HEK293 (cell line): ENCODE measurements around the gene C3orf49.

Experiments
- CTCF ChIP-seq: fragments of 450-650 bp; formaldehyde crosslinking; IDR thresholded peaks from 2 replicates; pipeline ENCODE4 v1.5.1; 2016; ENCODE audit warnings: missing biosample characterization, missing genetic modification characterization
- GLI4 ChIP-seq: fragments of 450-650 bp; formaldehyde crosslinking; IDR thresholded peaks from 2 replicates; pipeline ENCODE4 v1.5.1; 2016; ENCODE audit warnings: missing biosample characterization, missing genetic modification characterization
- PRDM10 ChIP-seq: fragments of 450-650 bp; formaldehyde crosslinking; IDR thresholded peaks from 2 replicates; pipeline ENCODE4 v1.5.1; 2016; ENCODE audit warnings: missing biosample characterization, missing genetic modification characterization
- ZNF10 ChIP-seq: fragments of 450-650 bp; formaldehyde crosslinking; IDR thresholded peaks from 2 replicates; pipeline ENCODE4 v1.5.1; 2017; ENCODE audit warnings: missing biosample characterization, missing genetic modification characterization
- ZNF175 ChIP-seq: fragments of 450-650 bp; formaldehyde crosslinking; IDR thresholded peaks from 2 replicates; pipeline ENCODE4 v1.5.1; 2016; ENCODE audit warnings: missing biosample characterization, missing genetic modification characterization
- ZNF280C ChIP-seq: fragments of 450-650 bp; formaldehyde crosslinking; IDR thresholded peaks from 2 replicates; pipeline ENCODE4 v1.5.1; 2016; ENCODE audit warnings: missing biosample characterization, missing genetic modification characterization
- ZNF37A ChIP-seq: fragments of 450-650 bp; IDR thresholded peaks from 2 replicates; pipeline ENCODE4 v1.5.1; 2018; ENCODE audit warnings: missing biosample characterization, missing genetic modification characterization
- ZNF548 ChIP-seq: fragments of 450-650 bp; formaldehyde crosslinking; IDR thresholded peaks from 2 replicates; pipeline ENCODE4 v1.5.1; 2016; ENCODE audit warnings: missing biosample characterization, missing genetic modification characterization

- no peak for TF ChIP-seq PRDM10 (tag by site-specific recombination)
- no peak for TF ChIP-seq ZNF175
- no peak for TF ChIP-seq CTCF (tag by site-specific recombination)
- TF ChIP-seq ZNF37A (tag by site-specific recombination) = no peak
- no peak for TF ChIP-seq ZNF10 (tag by site-specific recombination)
- no peak for TF ChIP-seq ZNF548 (tag by site-specific recombination)
- no peak for TF ChIP-seq GLI4 (tag by site-specific recombination)
- TF ChIP-seq ZNF280C (tag by site-specific recombination) = no peak
These were observed 77.4 kb downstream of the C3orf49 start for GRCh38 chr3:63896332-63897030.
